HG03342 (cell line): Measurements from ENCODE around the gene STK10.

Experiments used
- ATAC-seq: cut with Tn5 transposase; IDR thresholded peaks from one replicate; pipeline ENCODE4 v1.9.1; 2021; ENCODE audit warnings: mild to moderate bottlenecking, moderate library complexity; ENCODE audit not compliant: unreplicated experiment

Gene STK10

GRCh38 chr5:172093559-172093958, 94.5 kb downstream of the STK10 start:
- ATAC-seq = no peak

- no peak for ATAC-seq
These were observed 95.9 kb downstream of the STK10 start for GRCh38 chr5:172091956-172092732.

- ATAC-seq = no peak
These were observed 97.0 kb downstream of the STK10 start for GRCh38 chr5:172090976-172091547.

GRCh38 chr5:172089298-172090117, 98.5 kb downstream of the STK10 start:
- ATAC-seq = no peak

GRCh38 chr5:172088801-172089200, 99.2 kb downstream of the STK10 start:
- ATAC-seq = no peak

- ATAC-seq = no peak
These were observed 101.6 kb downstream of the STK10 start for GRCh38 chr5:172086194-172086975.

- ATAC-seq = no peak
These were observed 102.3 kb downstream of the STK10 start for GRCh38 chr5:172085738-172086137.

- no peak for ATAC-seq
These were observed 105.8 kb downstream of the STK10 start for GRCh38 chr5:172082180-172082579.

- ATAC-seq = no peak
These were observed 108.1 kb downstream of the STK10 start for GRCh38 chr5:172079876-172080275.

- no peak for ATAC-seq
These were observed 109.2 kb downstream of the STK10 start for GRCh38 chr5:172078726-172079345.

GRCh38 chr5:172077664-172078425, 110.2 kb downstream of the STK10 start:
- no peak for ATAC-seq

- ATAC-seq = no peak
These were observed 111.2 kb downstream of the STK10 start for GRCh38 chr5:172076761-172077244.

GRCh38 chr5:172075656-172076055, 112.4 kb downstream of the STK10 start:
- no peak for ATAC-seq

GRCh38 chr5:172074896-172075295, 113.1 kb downstream of the STK10 start:
- ATAC-seq = no peak

- no peak for ATAC-seq
These were observed 116.6 kb downstream of the STK10 start for GRCh38 chr5:172071309-172071875.

- no peak for ATAC-seq
These were observed 122.5 kb downstream of the STK10 start for GRCh38 chr5:172065431-172066065.

GRCh38 chr5:172064766-172065165, 123.3 kb downstream of the STK10 start:
- no peak for ATAC-seq

GRCh38 chr5:172064358-172064757, 123.7 kb downstream of the STK10 start:
- no peak for ATAC-seq
